SJCRH30 (cell line): ENCODE measurements around the gene PLAAT2. TPM values are rescaled to one million over a fixed set of nuclear protein-coding genes. Genes with fewer than 3 reads are reported as not detected.
"Not testable (repeated sequence)": the region's sequence is repeated elsewhere in the genome, so short reads cannot be mapped to it uniquely, and the experiment has no call there.

ENCODE experiments used
- DNase-seq, 2 experiments: peaks; one replicate each; pipeline ENCODE4 v3.0.0-alpha.2; 2015 to 2020
- H3K27ac ChIP-seq: fragments of 250-450 bp; sonication (Bioruptor Pico); 2 replicates; pipeline ENCODE4 v1.5.1; 2020; ENCODE audit warnings: mild to moderate bottlenecking, moderate library complexity
- H3K27me3 ChIP-seq: fragments of 250-450 bp; sonication (Bioruptor Pico); 2 replicates; pipeline ENCODE4 v1.5.1; 2020; ENCODE audit warnings: mild to moderate bottlenecking, moderate library complexity
- H3K36me3 ChIP-seq: fragments of 250-450 bp; sonication (Bioruptor Pico); 2 replicates; pipeline ENCODE4 v1.5.1; 2020; ENCODE audit warnings: mild to moderate bottlenecking, moderate library complexity
- H3K4me1 ChIP-seq: fragments of 250-450 bp; sonication (Bioruptor Pico); 2 replicates; pipeline ENCODE4 v1.5.1; 2020; ENCODE audit warnings: mild to moderate bottlenecking, moderate library complexity
- H3K4me3 ChIP-seq: fragments of 250-450 bp; sonication (Bioruptor Pico); 2 replicates; pipeline ENCODE4 v1.5.1; 2020; ENCODE audit warnings: mild to moderate bottlenecking, moderate library complexity
- H3K9me3 ChIP-seq: fragments of 250-450 bp; sonication (Bioruptor Pico); replicated peaks from 2 replicates; pipeline ENCODE4 v1.5.1; 2020; ENCODE audit warnings: mild to moderate bottlenecking, moderate library complexity
- total RNA-seq: library from RNA; depleted of rRNA; stranded (reverse); fragments of >200 nt; shearing (Covaris generic); gene quantifications from 2 replicates; pipeline ENCODE4 v1.2.3, GENCODE V29; 2014

The PLAAT2 gene
- total RNA-seq, 1 experiment from 2014 or later, result not detected

DNA sequence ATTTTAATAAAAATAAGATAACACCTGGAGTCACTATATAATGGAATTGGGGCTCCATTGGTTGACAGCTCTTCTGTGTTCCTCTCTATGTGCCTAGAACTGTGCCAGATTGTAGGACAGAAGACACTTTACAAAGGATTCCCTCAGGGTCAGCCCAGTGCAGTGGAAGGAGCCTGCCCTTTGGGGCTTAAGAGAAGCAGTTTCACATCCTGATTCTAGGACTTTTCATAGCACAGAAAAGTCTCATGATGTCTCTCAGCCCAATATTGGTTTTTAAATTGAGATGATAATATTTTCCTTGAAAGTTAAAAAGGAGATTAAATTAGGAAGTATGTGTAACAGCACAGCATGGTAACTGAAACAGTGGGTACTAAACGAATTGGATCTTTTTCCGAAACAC is 19.5 kb downstream of the PLAAT2 start:
- no peak for DNase-seq
- Histone ChIP-seq H3K4me1 (no peaks in the 10 kb centered on the region), H3K9me3 (no peaks in the 10 kb centered on the region), H3K27me3 (no peaks in the 10 kb centered on the region), H3K27ac (no peak overlapping the region), H3K36me3 (no peaks in the 10 kb centered on the region), H3K4me3 (no peak overlapping the region)

DNA sequence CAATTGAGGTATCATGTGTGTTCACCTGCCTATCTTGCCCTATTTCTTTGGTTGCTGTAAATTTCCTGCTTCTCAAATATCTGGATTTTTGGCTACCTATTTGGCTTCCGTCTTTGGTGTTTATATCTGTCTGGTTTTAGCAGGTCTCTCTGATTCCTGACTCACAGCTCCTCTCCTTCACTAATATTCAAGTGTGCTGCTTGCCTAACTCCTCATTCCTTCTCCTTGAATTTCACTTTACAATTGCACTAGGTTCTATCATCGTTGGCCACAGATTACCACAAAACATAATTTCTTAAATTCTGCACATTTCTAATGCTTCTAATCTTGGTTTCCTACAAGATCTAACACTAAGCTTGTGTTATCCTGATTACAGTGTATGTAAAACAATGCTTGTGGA is 20.7 kb downstream of the PLAAT2 start:
- H3K4me3 ChIP-seq, H3K27me3 ChIP-seq, H3K27ac ChIP-seq, H3K36me3 ChIP-seq, H3K9me3 ChIP-seq, DNase-seq, H3K4me1 ChIP-seq: not testable (repeated sequence)

DNA sequence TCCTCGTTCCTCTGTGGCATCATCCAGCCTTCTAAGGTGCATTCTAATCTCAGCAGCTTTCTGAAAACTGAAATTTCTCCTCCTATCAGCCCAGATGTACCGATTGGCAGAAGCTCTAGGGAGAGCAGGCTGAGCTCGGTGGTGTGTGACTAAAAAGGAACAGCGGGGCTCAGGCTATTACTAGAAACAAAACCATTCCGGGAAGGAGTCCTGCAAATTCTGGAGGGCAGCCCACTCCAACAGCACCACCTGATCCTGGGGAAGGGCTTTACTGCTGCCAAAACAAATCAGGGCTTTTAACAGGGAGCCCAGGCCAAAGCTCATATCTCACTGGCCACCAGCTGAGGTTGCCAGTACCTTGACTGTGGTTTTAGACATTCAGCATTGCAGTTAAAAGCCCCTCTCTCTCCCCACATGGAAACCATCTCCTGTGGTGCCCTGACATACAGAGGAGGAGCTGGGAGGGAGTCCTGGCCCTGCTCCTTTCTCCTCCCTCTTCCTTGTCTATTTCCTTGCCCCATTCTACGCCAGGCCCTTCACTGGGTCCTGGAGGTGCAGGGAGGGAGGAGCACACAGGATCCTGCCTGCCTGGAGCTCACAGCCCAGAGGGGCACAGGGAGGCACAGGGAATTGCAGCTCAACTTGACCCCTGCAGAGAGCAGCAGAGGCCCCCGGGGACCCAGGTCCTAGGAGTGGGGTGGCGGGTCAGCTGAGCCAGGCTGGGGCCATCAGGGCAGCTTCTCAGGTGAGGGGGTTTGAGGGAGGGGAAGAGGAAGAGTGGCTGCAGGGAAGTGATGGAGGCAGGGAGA is 25.7 kb downstream of the PLAAT2 start:
- Histone ChIP-seq H3K9me3 (no peaks in the 10 kb centered on the region), H3K27ac (no peak overlapping the region), H3K4me1 (no peaks in the 10 kb centered on the region), H3K27me3 (no peaks in the 10 kb centered on the region), H3K36me3 (no peaks in the 10 kb centered on the region), H3K4me3 (no peak overlapping the region)
- DNase-seq, result no peak

DNA sequence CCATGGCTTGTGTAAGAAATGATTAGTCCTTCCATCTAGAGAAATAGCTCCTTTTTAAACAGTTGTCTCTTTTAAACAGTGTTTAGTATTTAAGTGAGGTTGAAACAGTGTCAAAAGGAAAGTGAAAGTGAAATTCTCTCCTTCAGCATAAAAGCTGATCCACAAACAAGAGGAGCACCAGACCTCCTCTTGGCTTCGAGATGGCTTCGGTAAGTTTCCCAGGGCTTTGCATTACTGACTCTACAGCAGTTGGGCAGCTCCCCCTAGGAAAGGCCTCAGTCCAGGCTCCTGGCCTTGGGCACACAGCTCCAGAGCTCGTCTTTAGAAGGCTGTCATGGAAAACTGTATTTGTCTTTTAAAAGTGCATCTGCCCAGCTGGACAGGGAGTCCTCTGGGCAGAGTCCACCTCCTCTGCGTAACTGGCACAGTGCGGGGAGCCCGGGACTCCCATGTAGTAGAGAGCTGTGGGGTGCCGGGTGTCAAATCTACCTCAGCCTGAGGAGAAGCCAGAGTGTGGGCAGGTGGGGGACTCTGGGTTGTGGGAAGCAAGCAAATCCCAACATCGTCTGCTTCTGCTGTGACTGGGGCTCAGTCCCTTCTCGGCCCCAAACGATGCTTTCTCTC is 26.4 kb downstream of the PLAAT2 start, which contains the start of gene PLAAT4:
PLAAT4 (plus strand) TSS at position 140 of the 624 bp plus-strand sequence; CDS start at position 201, 61 bp downstream.
- Histone ChIP-seq H3K36me3 (no peaks in the 10 kb centered on the region), H3K4me1 (no peaks in the 10 kb centered on the region), H3K9me3 (no peaks in the 10 kb centered on the region), H3K27me3 (no peaks in the 10 kb centered on the region), H3K27ac (no peak within 1 kb of the TSS), H3K4me3 (no peak within 1 kb of the TSS)
- DNase-seq, result peak in 1 of 2 experiments; percentile 15

DNA sequence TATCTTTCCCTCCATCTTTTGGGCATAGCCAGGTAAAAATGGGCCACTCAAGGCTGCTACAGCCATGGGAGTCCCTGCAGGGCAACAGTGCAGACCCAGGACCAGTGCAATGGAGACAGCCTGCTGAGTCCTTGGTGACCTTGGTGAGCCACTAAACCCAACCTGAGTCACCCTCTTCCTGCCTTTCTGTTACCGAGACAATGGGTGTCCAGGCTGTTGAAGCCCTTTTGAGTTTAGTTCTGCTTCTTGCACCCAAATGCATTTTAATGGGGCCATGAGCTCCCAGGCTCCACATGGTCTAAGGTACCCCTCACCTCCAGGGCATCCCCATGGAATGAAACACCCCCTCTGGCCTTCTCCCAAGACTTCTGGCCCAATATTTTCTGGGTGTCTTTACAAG is 27.4 kb downstream of the PLAAT2 start:
- H3K9me3 ChIP-seq, result no peaks in the 10 kb centered on the region
- no peak overlapping the region for H3K4me3 ChIP-seq
- DNase-seq, result no peak
- no peaks in the 10 kb centered on the region for H3K27me3 ChIP-seq
- H3K36me3 ChIP-seq, result no peaks in the 10 kb centered on the region
- no peak overlapping the region for H3K27ac ChIP-seq
- H3K4me1 ChIP-seq, result peaks cover 5% of the 10 kb centered on the region; the same call in 1 of the 2 replicates

DNA sequence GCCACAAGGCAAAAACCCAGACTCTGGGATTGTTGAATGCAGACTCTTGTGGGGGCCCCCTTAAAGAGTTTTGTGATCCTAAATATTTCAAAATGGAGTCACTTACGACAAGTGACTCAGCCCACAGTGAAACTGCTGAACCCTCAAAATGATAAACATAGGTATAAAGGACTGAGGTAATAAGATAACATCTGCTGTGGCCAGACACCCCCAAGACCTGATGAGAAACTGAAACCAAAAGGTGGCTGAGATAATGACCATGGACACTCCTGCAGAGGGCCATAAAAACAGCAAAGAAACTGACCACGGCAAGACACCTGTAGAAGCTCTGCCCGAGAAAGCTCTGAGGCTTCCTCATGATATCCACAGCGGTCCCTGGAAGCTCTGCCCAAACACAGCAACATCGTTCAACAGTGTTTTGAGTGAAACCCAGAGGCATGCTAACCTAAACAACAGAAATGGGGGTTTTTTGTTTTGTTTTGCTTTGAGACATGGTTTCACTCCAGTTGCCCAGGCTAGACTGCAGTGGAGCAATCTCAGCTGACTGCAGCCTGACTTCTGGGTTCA is 28.2 kb downstream of the PLAAT2 start:
- Histone ChIP-seq H3K27me3 (no peaks in the 10 kb centered on the region), H3K9me3 (no peaks in the 10 kb centered on the region), H3K27ac (no peak overlapping the region), H3K4me1 (peaks cover 5% of the 10 kb centered on the region; the same call in 1 of the 2 replicates), H3K4me3 (no peak overlapping the region), H3K36me3 (no peaks in the 10 kb centered on the region)
- no peak for DNase-seq

DNA sequence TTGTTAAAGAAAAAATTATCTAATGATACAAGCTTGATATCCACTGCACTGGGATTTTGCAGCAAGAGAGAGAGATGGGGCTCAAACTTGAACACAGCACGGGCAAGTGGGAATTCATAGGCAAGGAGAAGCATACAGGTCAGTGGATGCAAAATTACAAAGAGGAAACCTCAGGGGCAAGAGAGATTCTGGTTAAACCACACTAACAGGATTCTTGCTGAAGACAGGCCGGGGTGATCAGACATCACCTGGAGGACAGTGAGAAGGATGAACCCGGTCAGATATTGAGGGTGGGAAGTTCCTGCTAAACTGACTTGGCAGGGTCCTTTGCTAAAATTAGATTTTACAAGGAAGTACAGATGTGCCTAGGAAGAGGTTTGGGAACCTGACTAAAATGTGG is 29.1 kb downstream of the PLAAT2 start:
- no peaks in the 10 kb centered on the region for H3K36me3 ChIP-seq
- no peak overlapping the region for H3K4me3 ChIP-seq
- no peaks in the 10 kb centered on the region for H3K27me3 ChIP-seq
- DNase-seq, result no peak
- peaks cover 5% of the 10 kb centered on the region; the same call in 1 of the 2 replicates for H3K4me1 ChIP-seq
- no peaks in the 10 kb centered on the region for H3K9me3 ChIP-seq
- no peak overlapping the region for H3K27ac ChIP-seq

DNA sequence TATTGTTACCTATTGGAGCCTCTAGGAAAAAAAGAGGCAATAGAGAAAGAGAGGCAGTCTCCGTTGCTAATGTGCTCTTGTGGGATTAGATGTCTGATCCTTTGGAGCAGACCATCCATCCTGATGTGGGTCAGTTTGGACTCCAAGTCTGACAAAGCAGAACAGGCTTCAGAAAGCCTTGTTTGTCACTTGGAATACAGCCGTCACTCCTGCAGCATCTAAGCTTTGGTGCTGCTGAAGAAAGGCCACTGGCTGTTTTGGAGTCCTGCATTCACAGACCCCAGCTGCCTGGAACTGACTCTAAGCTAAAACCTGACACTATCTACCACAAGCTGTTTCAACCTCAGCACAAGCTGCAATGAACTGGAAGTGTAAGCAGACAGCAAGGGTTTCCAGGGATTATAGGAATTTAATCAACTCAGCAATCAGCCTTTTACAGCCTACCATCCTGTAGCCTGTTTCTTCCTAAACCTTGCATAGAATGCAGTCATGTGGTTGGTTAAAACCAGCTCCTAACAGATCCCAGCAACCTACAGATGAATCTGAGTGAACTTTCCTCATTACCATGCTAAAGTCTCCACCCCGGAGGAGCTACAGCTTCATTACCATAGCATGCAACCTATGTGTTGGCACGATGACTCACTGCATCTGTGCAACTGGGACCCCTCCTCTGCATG is 30.2 kb downstream of the PLAAT2 start:
- peaks cover 5% of the 10 kb centered on the region; the same call in 1 of the 2 replicates for H3K4me1 ChIP-seq
- H3K27me3 ChIP-seq, result no peaks in the 10 kb centered on the region
- no peak for DNase-seq
- no peaks in the 10 kb centered on the region for H3K9me3 ChIP-seq
- H3K27ac ChIP-seq, result no peak overlapping the region
- no peak overlapping the region for H3K4me3 ChIP-seq
- H3K36me3 ChIP-seq, result no peaks in the 10 kb centered on the region

DNA sequence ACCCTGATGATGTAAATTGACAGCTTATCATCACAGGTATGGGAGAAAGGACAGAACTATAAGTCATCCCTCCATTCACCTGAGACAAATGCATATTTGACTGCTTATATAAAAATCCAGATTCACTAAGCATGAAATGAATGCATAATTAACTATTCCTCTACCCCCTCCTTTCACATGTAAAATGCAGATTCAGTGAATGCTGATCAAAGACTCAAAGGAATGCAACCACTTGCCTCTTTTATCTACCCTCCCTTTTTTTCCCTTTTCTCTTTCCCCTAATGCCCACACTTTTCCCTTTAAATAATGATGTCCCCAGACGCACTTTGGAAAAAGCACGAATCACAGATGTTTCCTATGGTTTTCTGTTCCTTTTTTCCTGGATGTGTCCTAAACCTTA is 31.1 kb downstream of the PLAAT2 start:
- peaks cover 5% of the 10 kb centered on the region for H3K4me1 ChIP-seq
- H3K27me3 ChIP-seq, result no peaks in the 10 kb centered on the region
- H3K9me3 ChIP-seq, result no peaks in the 10 kb centered on the region
- H3K4me3 ChIP-seq, result no peak overlapping the region
- H3K27ac ChIP-seq, result no peak overlapping the region
- no peak for DNase-seq
- no peaks in the 10 kb centered on the region for H3K36me3 ChIP-seq

DNA sequence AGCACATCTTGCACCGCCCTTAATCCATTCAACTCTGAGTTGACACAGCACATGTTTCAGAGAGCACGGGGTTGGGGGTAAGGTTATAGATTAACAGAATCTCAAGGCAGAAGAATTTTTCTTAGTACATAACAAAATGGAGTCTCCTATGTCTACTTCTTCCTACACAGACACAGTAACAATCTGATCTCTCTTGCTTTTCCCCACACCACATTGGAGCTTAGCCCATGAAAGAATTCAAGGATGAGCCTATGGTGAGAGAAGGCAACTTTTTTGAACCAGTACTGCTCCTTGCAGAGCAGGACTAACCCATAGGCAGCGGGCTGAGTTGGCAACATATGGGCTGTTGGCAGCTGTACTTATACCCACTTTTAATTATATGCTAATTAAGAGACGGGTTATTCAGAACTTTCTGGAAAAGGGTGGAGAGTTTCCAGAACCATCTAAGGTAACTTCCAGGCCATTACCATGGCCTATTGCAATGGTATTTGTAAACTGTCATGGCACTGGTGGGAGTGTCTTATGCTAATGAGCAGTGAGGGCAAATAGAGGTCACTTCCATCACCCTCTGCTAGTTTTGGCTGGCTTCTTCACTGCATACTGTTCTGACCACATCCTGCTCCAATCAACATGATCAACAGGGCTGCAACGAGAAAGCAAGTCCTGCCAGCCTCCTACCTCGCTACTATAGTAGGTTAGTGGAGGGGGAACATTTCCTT is 31.9 kb downstream of the PLAAT2 start:
- H3K9me3 ChIP-seq, H3K27ac ChIP-seq, H3K27me3 ChIP-seq, H3K36me3 ChIP-seq, H3K4me1 ChIP-seq, H3K4me3 ChIP-seq: not testable (repeated sequence)
- peak; percentile 25 to 48 for DNase-seq

DNA sequence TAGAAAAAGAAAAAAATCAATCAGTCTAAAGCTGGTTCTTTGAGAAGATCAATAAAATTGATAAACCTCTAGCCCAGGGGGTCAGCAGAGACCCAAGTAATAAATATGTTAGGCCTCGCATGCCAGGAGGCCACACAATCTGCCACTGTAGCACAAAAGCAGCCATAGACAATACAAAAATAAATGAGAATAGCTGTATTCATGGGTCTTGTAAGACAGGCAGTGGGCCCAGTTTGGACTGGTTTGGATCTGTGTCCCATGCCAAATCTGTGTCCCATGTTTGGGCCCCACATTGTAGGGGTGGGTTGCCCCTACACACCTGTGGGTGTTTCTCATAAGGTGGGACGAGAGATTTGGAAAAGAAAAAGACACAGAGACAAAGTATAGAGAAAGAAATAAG is 33.2 kb downstream of the PLAAT2 start:
- Histone ChIP-seq H3K9me3 (no peaks in the 10 kb centered on the region), H3K4me3 (no peak overlapping the region), H3K27me3 (no peaks in the 10 kb centered on the region), H3K27ac (no peak overlapping the region), H3K4me1 (peaks cover 5% of the 10 kb centered on the region), H3K36me3 (no peaks in the 10 kb centered on the region)
- DNase-seq, result no peak

DNA sequence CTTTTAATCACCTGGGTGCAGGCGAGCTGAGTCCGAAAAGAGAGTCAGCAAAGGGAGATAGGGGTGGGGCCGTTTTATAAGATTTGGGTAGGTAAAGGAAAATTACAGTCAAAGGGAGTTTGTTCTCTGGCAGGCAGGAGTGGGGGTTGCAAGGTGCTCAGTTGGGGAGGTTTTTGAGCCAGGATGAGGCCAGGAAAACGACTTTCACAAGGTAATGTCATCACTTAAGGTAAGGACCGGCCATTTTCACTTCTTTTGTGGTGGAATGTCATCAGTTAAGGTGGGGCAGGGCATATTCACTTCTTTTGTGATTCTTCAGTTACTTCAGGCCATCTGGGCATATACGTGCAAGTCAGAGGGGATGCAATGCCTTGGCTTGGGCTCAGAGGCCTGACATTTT is 33.8 kb downstream of the PLAAT2 start:
- not testable (repeated sequence) for H3K27me3 ChIP-seq, H3K9me3 ChIP-seq, H3K4me3 ChIP-seq, H3K36me3 ChIP-seq, H3K27ac ChIP-seq, DNase-seq, H3K4me1 ChIP-seq

DNA sequence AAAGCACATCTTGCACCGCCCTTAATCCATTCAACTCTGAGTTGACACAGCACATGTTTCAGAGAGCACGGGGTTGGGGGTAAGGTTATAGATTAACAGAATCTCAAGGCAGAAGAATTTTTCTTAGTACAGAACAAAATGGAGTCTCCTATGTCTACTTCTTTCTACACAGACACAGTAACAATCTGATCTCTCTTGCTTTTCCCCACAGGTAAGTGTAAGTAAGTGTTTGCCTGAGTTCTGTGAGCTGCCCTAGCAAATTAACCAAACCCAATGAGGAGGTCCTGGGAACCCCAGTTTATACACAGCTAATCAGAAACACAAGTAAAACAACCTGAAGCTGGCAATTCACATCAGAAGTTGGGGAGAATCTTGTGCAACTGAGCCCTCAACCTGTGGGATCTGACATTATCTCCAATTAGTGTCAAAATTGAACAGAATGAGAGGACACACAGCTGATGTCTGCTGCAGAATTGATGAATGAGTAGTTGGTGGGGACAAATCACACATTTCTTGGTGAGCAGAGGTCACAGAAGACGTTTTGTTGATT is 34.4 kb downstream of the PLAAT2 start:
- not testable (repeated sequence) for H3K36me3 ChIP-seq, H3K27me3 ChIP-seq, DNase-seq, H3K4me1 ChIP-seq, H3K9me3 ChIP-seq, H3K4me3 ChIP-seq, H3K27ac ChIP-seq

DNA sequence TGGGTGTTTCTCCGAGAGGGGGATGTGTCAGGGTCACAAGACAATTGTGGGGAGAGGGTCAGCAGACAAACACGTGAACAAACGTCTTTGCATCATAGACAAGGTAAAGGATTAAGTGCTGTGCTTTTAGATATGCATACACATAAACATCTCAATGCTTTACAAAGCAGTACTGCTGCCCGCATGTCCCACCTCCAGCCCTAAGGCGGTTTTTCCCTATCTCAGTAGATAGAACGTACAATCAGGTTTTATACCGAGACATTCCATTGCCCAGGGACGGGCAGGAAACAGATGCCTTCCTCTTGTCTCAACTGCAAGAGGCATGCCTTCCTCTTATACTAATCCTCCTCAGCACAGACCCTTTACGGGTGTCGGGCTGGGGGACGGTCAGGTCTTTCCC is 35.0 kb downstream of the PLAAT2 start:
- not testable (repeated sequence) for DNase-seq, H3K27me3 ChIP-seq, H3K9me3 ChIP-seq, H3K27ac ChIP-seq, H3K4me1 ChIP-seq, H3K4me3 ChIP-seq, H3K36me3 ChIP-seq
